Breast epithelium (tissue), 4 donors: Measurements from ENCODE around the gene VEPH1. TPM values are rescaled to one million over a fixed set of nuclear protein-coding genes. Genes with fewer than 3 reads are reported as not detected.

Source experiments
- DNase-seq, 2 donors: peaks; one replicate each; pipeline ENCODE4 v3.0.0-alpha.2; 2019; ENCODE audit warnings: low spot score in 2 of 2
- H3K27ac ChIP-seq, 2 donors: fragments of 200-600 bp; sonication (generic) in 1 of 2; one replicate each; pipeline ENCODE4 v1.5.1; 2016 to 2019; ENCODE audit warnings: mild to moderate bottlenecking in 1 of 2
- H3K27me3 ChIP-seq, 2 donors: fragments of 200-600 bp; sonication (generic) in 1 of 2; one replicate each; pipeline versions ENCODE4 v1.5.1 to v1.6.0; 2017 to 2019; ENCODE audit warnings: control low read depth in 1 of 2, mild to moderate bottlenecking in 1 of 2
- H3K36me3 ChIP-seq: fragments of 200-600 bp; one replicate; pipeline ENCODE4 v1.5.1; 2019
- H3K4me1 ChIP-seq, 2 donors: fragments of 200-600 bp; sonication (generic); one replicate each; pipeline ENCODE4 v1.5.1; 2016 to 2019; ENCODE audit warnings: control low read depth in 1 of 2
- H3K4me3 ChIP-seq, 3 donors: fragments of 200-600 bp; sonication (generic); 1 replicate in 2 of 3; 2 replicates in 1 of 3; pipeline ENCODE4 v1.5.1; 2016 to 2019; ENCODE audit warnings: mild to moderate bottlenecking in 3 of 3, moderate library complexity in 2 of 3
- H3K9me3 ChIP-seq, 2 donors: fragments of 200-600 bp; sonication (generic) in 1 of 2; one replicate each; pipeline ENCODE4 v1.5.1; 2016 to 2019; ENCODE audit warnings: control low read depth in 1 of 2
- CTCF ChIP-seq, 3 donors: fragments of 450-650 bp; IDR thresholded peaks; one replicate each; pipeline ENCODE4 v1.5.1; 2016 to 2017; ENCODE audit warnings: antibody characterized with exemption in 3 of 3, mild to moderate bottlenecking in 3 of 3, moderate library complexity in 3 of 3
- POLR2A ChIP-seq: fragments of 450-650 bp; IDR thresholded peaks from one replicate; pipeline ENCODE4 v1.6.1; 2016; ENCODE audit warnings: antibody characterized with exemption, mild to moderate bottlenecking, moderate library complexity
- POLR2AphosphoS5 ChIP-seq, 3 donors: sonication (generic); formaldehyde crosslinking; IDR thresholded peaks; one replicate each; pipeline ENCODE4 v1.6.1; 2017; ENCODE audit warnings: antibody characterized with exemption in 3 of 3
- intact Hi-C: fragments of 100-400 bp; cut with DNase I; formaldehyde crosslinking; loops from one replicate; pipeline ENCODE4 v1.15.1; 2023; ENCODE audit warnings: low total_unique reads
- total RNA-seq, 3 donors: library from RNA; depleted of rRNA; stranded (reverse); fragments of >200 nt; gene quantifications; one replicate each; pipeline ENCODE4 v1.1.0, GENCODE V29; 2016

Gene VEPH1
- total RNA-seq, 3 donors from 2014 or later = under 0.01 to 20.9 (median 8.8) TPM

- H3K4me3 ChIP-seq = no peak overlapping the region
- no peak for DNase-seq
- no peaks in the 10 kb centered on the region for H3K9me3 ChIP-seq
- H3K27me3 ChIP-seq = no peaks in the 10 kb centered on the region
- no peak overlapping the region for H3K27ac ChIP-seq
- TF ChIP-seq CTCF (IDR thresholded peaks at IDR 0.05) (no peak), POLR2A (no peak), POLR2AphosphoS5 (IDR thresholded peaks at IDR 0.05) (no peak)
- intact Hi-C loops = no loop called here
- H3K4me1 ChIP-seq = no peaks in the 10 kb centered on the region
- no peaks in the 10 kb centered on the region for H3K36me3 ChIP-seq
These were observed 26.5 kb upstream of the VEPH1 start for GRCh38 chr3:157529751-157530150.

GRCh38 chr3:157529085-157529484 is 25.9 kb upstream of the VEPH1 start:
- H3K4me1 ChIP-seq = no peaks in the 10 kb centered on the region
- no peak for DNase-seq
- intact Hi-C loops = no loop called here

GRCh38 chr3:157527131-157527881 is 24.1 kb upstream of the VEPH1 start:
- no peak for DNase-seq
- Histone ChIP-seq H3K36me3 (no peaks in the 10 kb centered on the region), H3K9me3 (no peaks in the 10 kb centered on the region), H3K4me1 (no peaks in the 10 kb centered on the region), H3K4me3 (no peak overlapping the region), H3K27me3 (no peaks in the 10 kb centered on the region), H3K27ac (no peak overlapping the region)
- no peak for TF ChIP-seq CTCF (IDR thresholded peaks at IDR 0.05)
- TF ChIP-seq POLR2A = no peak
- no peak for TF ChIP-seq POLR2AphosphoS5 (IDR thresholded peaks at IDR 0.05)
- intact Hi-C loops = no loop called here

More at GRCh38 chr3:157529085-157529484, 25.9 kb upstream of the VEPH1 start:
- Histone ChIP-seq H3K27ac (no peak overlapping the region), H3K9me3 (no peaks in the 10 kb centered on the region), H3K36me3 (no peaks in the 10 kb centered on the region), H3K4me3 (no peak overlapping the region), H3K27me3 (no peaks in the 10 kb centered on the region)
- TF ChIP-seq POLR2A (no peak), CTCF (IDR thresholded peaks at IDR 0.05) (no peak), POLR2AphosphoS5 (IDR thresholded peaks at IDR 0.05) (no peak)

GRCh38 chr3:157526036-157526435 is 22.8 kb upstream of the VEPH1 start:
- H3K27me3 ChIP-seq = no peaks in the 10 kb centered on the region
- DNase-seq = no peak
- no peak for TF ChIP-seq POLR2A
- no peak for TF ChIP-seq POLR2AphosphoS5 (IDR thresholded peaks at IDR 0.05)
- TF ChIP-seq CTCF (IDR thresholded peaks at IDR 0.05) = no peak
- H3K4me1 ChIP-seq = no peaks in the 10 kb centered on the region
- no peak overlapping the region for H3K4me3 ChIP-seq
- no peaks in the 10 kb centered on the region for H3K9me3 ChIP-seq
- no peak overlapping the region for H3K27ac ChIP-seq
- intact Hi-C loops = no loop called here
- H3K36me3 ChIP-seq = no peaks in the 10 kb centered on the region

GRCh38 chr3:157523814-157524213 is 20.6 kb upstream of the VEPH1 start:
- Histone ChIP-seq H3K9me3 (no peaks in the 10 kb centered on the region), H3K4me3 (no peak overlapping the region), H3K27me3 (no peaks in the 10 kb centered on the region), H3K36me3 (no peaks in the 10 kb centered on the region), H3K27ac (no peak overlapping the region), H3K4me1 (no peaks in the 10 kb centered on the region)
- TF ChIP-seq CTCF (IDR thresholded peaks at IDR 0.05) (no peak), POLR2AphosphoS5 (IDR thresholded peaks at IDR 0.05) (no peak), POLR2A (no peak)
- intact Hi-C loops = no loop called here
- no peak for DNase-seq
